OCI-LY1 (cell line): ENCODE data around the gene RPL21.

ENCODE experiments used
- H2AFZ ChIP-seq: fragments of 200-600 bp; sonication (generic), shearing (Covaris generic); 2 replicates; pipeline ENCODE4 v1.6.0; 2014; ENCODE audit warnings: antibody characterized with exemption, mild to moderate bottlenecking, low read length
- H3F3A ChIP-seq: fragments of 200-600 bp; sonication (generic), shearing (Covaris generic); 2 replicates; pipeline ENCODE4 v1.6.0; 2014; ENCODE audit warnings: mild to moderate bottlenecking, antibody characterized with exemption, low read length, moderate library complexity; ENCODE audit not compliant: insufficient read depth
- H3K27ac ChIP-seq: fragments of 200-600 bp; sonication (generic); 2 replicates; pipeline ENCODE4 v1.5.1; 2014; ENCODE audit warnings: low read length, mixed run types, mild to moderate bottlenecking, low read depth; ENCODE audit not compliant: poor library complexity, severe bottlenecking
- H3K27me3 ChIP-seq: fragments of 200-600 bp; sonication (generic); 2 replicates; pipeline ENCODE4 v1.6.0; 2014; ENCODE audit warnings: antibody characterized with exemption, mild to moderate bottlenecking, low read length, moderate library complexity; ENCODE audit not compliant: insufficient read depth
- H3K36me3 ChIP-seq: fragments of 200-600 bp; sonication (generic); 2 replicates; pipeline ENCODE4 v1.6.1; 2014; ENCODE audit warnings: mild to moderate bottlenecking, antibody characterized with exemption, low read length, moderate library complexity, mixed read lengths; ENCODE audit not compliant: insufficient read depth
- H3K4me1 ChIP-seq: fragments of 200-600 bp; sonication (generic); 2 replicates; pipeline ENCODE4 v1.5.1; 2014; ENCODE audit warnings: mild to moderate bottlenecking, low read length, moderate library complexity; ENCODE audit not compliant: insufficient read depth, severe bottlenecking
- H3K4me2 ChIP-seq: fragments of 200-600 bp; sonication (generic), shearing (Covaris generic); 2 replicates; pipeline ENCODE4 v1.6.1; 2014; ENCODE audit warnings: low read length
- H3K4me3 ChIP-seq: fragments of 200-600 bp; sonication (generic); 2 replicates; pipeline ENCODE4 v1.5.1; 2014; ENCODE audit warnings: low read length, low read depth, mild to moderate bottlenecking, mixed read lengths; ENCODE audit not compliant: poor library complexity, severe bottlenecking
- H3K79me2 ChIP-seq: fragments of 200-600 bp; shearing (Covaris generic); 2 replicates; pipeline ENCODE4 v1.6.1; 2016; ENCODE audit warnings: mixed run types, low read length, mixed read lengths; ENCODE audit not compliant: insufficient read depth
- H3K9ac ChIP-seq: fragments of 200-600 bp; sonication (generic), shearing (Covaris generic); 2 replicates; pipeline ENCODE4 v1.6.1; 2014; ENCODE audit warnings: mild to moderate bottlenecking, low read length, mixed read lengths
- H3K9me2 ChIP-seq: fragments of 200-600 bp; sonication (generic), shearing (Covaris generic); 2 replicates; pipeline ENCODE4 v1.6.1; 2014; ENCODE audit warnings: low read depth, mild to moderate bottlenecking, low read length, mixed read lengths
- H3K9me3 ChIP-seq: fragments of 200-600 bp; shearing (Covaris generic); 2 replicates; pipeline ENCODE4 v1.6.1; 2014; ENCODE audit warnings: low read length, mixed read lengths
- H4K20me1 ChIP-seq: fragments of 200-600 bp; sonication (generic), shearing (Covaris generic); 2 replicates; pipeline ENCODE4 v1.6.0; 2016; ENCODE audit warnings: mild to moderate bottlenecking, low read length; ENCODE audit not compliant: insufficient read depth
- CTCF ChIP-seq: fragments of 200-600 bp; sonication (generic), shearing (Covaris generic); IDR thresholded peaks from 2 replicates; pipeline ENCODE4 v1.5.1; 2017; ENCODE audit warnings: mild to moderate bottlenecking, antibody characterized with exemption, low read length, moderate library complexity, mixed read lengths
- EZH2 ChIP-seq: fragments of 200-600 bp; sonication (generic), shearing (Covaris generic); IDR thresholded peaks from 2 replicates; pipeline ENCODE4 v1.8.0; 2017; ENCODE audit warnings: borderline replicate concordance, mixed run types, mild to moderate bottlenecking, antibody characterized with exemption, low read length, moderate library complexity, mixed read lengths

Gene RPL21

GRCh38 chr13:27233964-27234363, 17.4 kb upstream of the RPL21 start:
- no peak overlapping the region for H3K27ac ChIP-seq
- H3K9ac ChIP-seq: no peak overlapping the region
- H3F3A ChIP-seq: no peaks in the 10 kb centered on the region
- no peaks in the 10 kb centered on the region for H4K20me1 ChIP-seq
- no peaks in the 10 kb centered on the region for H3K9me2 ChIP-seq
- H3K36me3 ChIP-seq: no peaks in the 10 kb centered on the region; the same call in 1 of the 2 replicates
- H3K27me3 ChIP-seq: peaks cover 5% of the 10 kb centered on the region; the same call in 1 of the 2 replicates
- no peak overlapping the region for H3K4me2 ChIP-seq
- TF ChIP-seq CTCF (no peak), EZH2 (no peak)
- H3K4me3 ChIP-seq: no peak overlapping the region
- no peaks in the 10 kb centered on the region for H3K4me1 ChIP-seq
- 0 out of 2 replicates have a peak, but pooled peaks cover 4% of the 10 kb centered on the region for H3K9me3 ChIP-seq
- no peak overlapping the region for H2AFZ ChIP-seq
- no peaks in the 10 kb centered on the region for H3K79me2 ChIP-seq

GRCh38 chr13:27236478-27236877, 14.9 kb upstream of the RPL21 start:
- Histone ChIP-seq H3K9me2 (no peaks in the 10 kb centered on the region), H3F3A (no peaks in the 10 kb centered on the region), H3K9me3 (0 out of 2 replicates have a peak, but pooled peaks cover 1% of the 10 kb centered on the region), H3K9ac (no peak overlapping the region), H3K4me3 (no peak overlapping the region), H3K27me3 (no peaks in the 10 kb centered on the region), H4K20me1 (no peaks in the 10 kb centered on the region), H3K79me2 (no peaks in the 10 kb centered on the region), H3K4me1 (no peaks in the 10 kb centered on the region), H3K36me3 (no peaks in the 10 kb centered on the region), H2AFZ (no peak overlapping the region), H3K4me2 (no peak overlapping the region), H3K27ac (no peak overlapping the region)
- TF ChIP-seq EZH2 (no peak), CTCF (no peak)

- no peak overlapping the region for H3K27ac ChIP-seq
- no peaks in the 10 kb centered on the region for H3K27me3 ChIP-seq
- no peaks in the 10 kb centered on the region for H3K79me2 ChIP-seq
- H3K9me2 ChIP-seq: no peaks in the 10 kb centered on the region
- H3K4me2 ChIP-seq: no peak overlapping the region
- TF ChIP-seq CTCF: no peak
- TF ChIP-seq EZH2: no peak
- no peaks in the 10 kb centered on the region for H3K9me3 ChIP-seq
- no peaks in the 10 kb centered on the region for H3K4me1 ChIP-seq
- no peak overlapping the region for H3K9ac ChIP-seq
- H3K36me3 ChIP-seq: no peaks in the 10 kb centered on the region
- H4K20me1 ChIP-seq: no peaks in the 10 kb centered on the region
- no peaks in the 10 kb centered on the region for H3F3A ChIP-seq
- no peak overlapping the region for H3K4me3 ChIP-seq
- no peak overlapping the region for H2AFZ ChIP-seq
Observed at GRCh38 chr13:27242702-27243101, 8.7 kb upstream of the RPL21 start.
